HG03108 (cell line): ENCODE measurements around the gene PMM1.
"Not testable (repeated sequence)": the region's sequence is repeated elsewhere in the genome, so short reads cannot be mapped to it uniquely, and the experiment has no call there.

Experiments used
- ATAC-seq: cut with Tn5 transposase; IDR thresholded peaks from one replicate; pipeline ENCODE4 v1.9.1; 2021; ENCODE audit warnings: moderate library complexity; ENCODE audit not compliant: unreplicated experiment

PMM1 gene

GRCh38 chr22:41564563-41564962 lies 25.1 kb downstream of the PMM1 start:
- ATAC-seq, result no peak

GRCh38 chr22:41563051-41563711 lies 26.5 kb downstream of the PMM1 start:
- ATAC-seq, result no peak

GRCh38 chr22:41562461-41562860 lies 27.2 kb downstream of the PMM1 start:
- ATAC-seq, result no peak

GRCh38 chr22:41561788-41562187 lies 27.9 kb downstream of the PMM1 start:
- ATAC-seq, result no peak

GRCh38 chr22:41561335-41561734 lies 28.3 kb downstream of the PMM1 start:
- no peak for ATAC-seq

GRCh38 chr22:41560095-41560471 lies 29.6 kb downstream of the PMM1 start:
- ATAC-seq, result no peak

GRCh38 chr22:41558241-41558630 lies 31.4 kb downstream of the PMM1 start:
- ATAC-seq, result not testable (repeated sequence)

- no peak for ATAC-seq
Observed at GRCh38 chr22:41557401-41558240, 32.0 kb downstream of the PMM1 start.

GRCh38 chr22:41556561-41556960 lies 33.1 kb downstream of the PMM1 start:
- ATAC-seq, result no peak

- no peak for ATAC-seq
Observed at GRCh38 chr22:41555325-41555982, 34.2 kb downstream of the PMM1 start.

GRCh38 chr22:41551877-41552582 lies 37.6 kb downstream of the PMM1 start:
- ATAC-seq, result no peak

- ATAC-seq, result no peak
Observed at GRCh38 chr22:41550952-41551491, 38.6 kb downstream of the PMM1 start.

- ATAC-seq, result no peak
Observed at GRCh38 chr22:41548830-41549211, 40.8 kb downstream of the PMM1 start.

- ATAC-seq, result no peak
Observed at GRCh38 chr22:41544671-41545476, 44.8 kb downstream of the PMM1 start.

GRCh38 chr22:41543854-41544670 lies 45.6 kb downstream of the PMM1 start, which contains the start of gene POLR3H:
TSS of gene POLR3H (minus strand) at chr22:41544470. CDS start at chr22:41544101, 369 bp downstream.
- peak; percentile 95 for ATAC-seq

GRCh38 chr22:41542224-41542623 lies 47.4 kb downstream of the PMM1 start:
- ATAC-seq, result no peak

GRCh38 chr22:41541484-41541883 lies 48.2 kb downstream of the PMM1 start:
- no peak for ATAC-seq

- no peak for ATAC-seq
Observed at GRCh38 chr22:41540365-41540764, 49.3 kb downstream of the PMM1 start.

GRCh38 chr22:41540006-41540315 lies 49.7 kb downstream of the PMM1 start:
- no peak for ATAC-seq
